Neural progenitor cell (in vitro differentiated cells): ENCODE measurements around the gene ZFPM1. TPM values are rescaled to one million over a fixed set of nuclear protein-coding genes. Genes with fewer than 3 reads are reported as not detected.

Experiments used
- DNase-seq: peaks from one replicate; pipeline ENCODE4 v3.0.0-alpha.2; 2016; ENCODE audit warnings: low spot score
- H2AFZ ChIP-seq: fragments of 200-600 bp; sonication (generic); replicated peaks from 2 replicates; pipeline ENCODE4 v1.6.1; 2016; ENCODE audit warnings: antibody characterized with exemption
- H3F3A ChIP-seq: fragments of 200-600 bp; sonication (generic); 2 replicates; pipeline ENCODE4 v1.6.1; 2016; ENCODE audit warnings: antibody characterized with exemption, low read depth
- H3K27ac ChIP-seq: fragments of 200-600 bp; sonication (generic); 2 replicates; pipeline ENCODE4 v1.5.1; 2016; ENCODE audit warnings: mild to moderate bottlenecking
- H3K27me3 ChIP-seq: fragments of 200-600 bp; sonication (generic); 2 replicates; pipeline ENCODE4 v1.6.1; 2016; ENCODE audit warnings: mild to moderate bottlenecking, moderate library complexity
- H3K36me3 ChIP-seq: fragments of 200-600 bp; sonication (generic); 2 replicates; pipeline ENCODE4 v1.5.1; 2016
- H3K4me1 ChIP-seq: fragments of 200-600 bp; sonication (generic); 2 replicates; pipeline ENCODE4 v1.6.1; 2016; ENCODE audit warnings: mixed run types
- H3K4me2 ChIP-seq: fragments of 200-600 bp; sonication (generic); 2 replicates; pipeline ENCODE4 v1.6.1; 2016
- H3K4me3 ChIP-seq: fragments of 200-600 bp; sonication (generic); 2 replicates; pipeline ENCODE4 v1.5.1; 2016
- H3K79me2 ChIP-seq: fragments of 200-600 bp; sonication (generic); 2 replicates; pipeline ENCODE4 v1.6.1; 2016; ENCODE audit warnings: low read depth
- H3K9ac ChIP-seq: fragments of 200-600 bp; sonication (generic); 2 replicates; pipeline ENCODE4 v1.6.1; 2016
- H3K9me3 ChIP-seq: fragments of 200-600 bp; sonication (generic); 2 replicates; pipeline ENCODE4 v1.5.1; 2016; ENCODE audit warnings: low read depth
- H4K20me1 ChIP-seq: fragments of 200-600 bp; sonication (generic); 2 replicates; pipeline ENCODE4 v1.6.1; 2016; ENCODE audit warnings: low read depth
- H3K27ac Mint-ChIP-seq: 3 replicates; pipeline ENCODE4 v1.8.0; 2021; ENCODE audit warnings: mixed read lengths
- H3K27me3 Mint-ChIP-seq: 2 replicates; pipeline ENCODE4 v1.8.0; 2022; ENCODE audit warnings: low read depth, mild to moderate bottlenecking, inconsistent platforms, moderate library complexity, mixed read lengths; ENCODE audit not compliant: insufficient read depth
- H3K36me3 Mint-ChIP-seq: 3 replicates; pipeline ENCODE4 v1.8.0; 2021; ENCODE audit warnings: mixed read lengths
- H3K4me1 Mint-ChIP-seq: 3 replicates; pipeline ENCODE4 v1.8.0; 2021; ENCODE audit warnings: mixed read lengths
- H3K4me3 Mint-ChIP-seq: 3 replicates; pipeline ENCODE4 v1.8.0; 2021; ENCODE audit warnings: mild to moderate bottlenecking, moderate library complexity, mixed read lengths
- H3K9me3 Mint-ChIP-seq: 3 replicates; pipeline ENCODE4 v1.8.0; 2020; ENCODE audit warnings: mixed read lengths
- CTCF ChIP-seq: fragments of 200-600 bp; sonication (generic); IDR thresholded peaks from 2 replicates; pipeline ENCODE4 v1.5.1; 2017; ENCODE audit warnings: antibody characterized with exemption, mild to moderate bottlenecking
- EZH2 ChIP-seq: fragments of 200-600 bp; sonication (generic); IDR thresholded peaks from 2 replicates; pipeline ENCODE4 v1.6.1; 2017; ENCODE audit warnings: antibody characterized with exemption, mild to moderate bottlenecking, moderate library complexity
- EZH2phosphoT487 ChIP-seq: fragments of 200-600 bp; sonication (generic); IDR thresholded peaks from 2 replicates; pipeline ENCODE4 v1.6.1; 2017; ENCODE audit warnings: antibody characterized with exemption
- total RNA-seq: library from RNA; depleted of rRNA; stranded (reverse); fragments of >200 nt; gene quantifications from 2 replicates; pipeline ENCODE4 v1.2.3, GENCODE V29; 2015; ENCODE audit warnings: low replicate concordance

The ZFPM1 gene
- total RNA-seq, 1 donor from 2014 or later = 0.36 TPM

GRCh38 chr16:88487124-88487432 is 34.0 kb downstream of the ZFPM1 start:
- no peak overlapping the region for H3K4me2 ChIP-seq
- no peak overlapping the region for H3K4me3 Mint-ChIP-seq
- peaks cover 3% of the 10 kb centered on the region for H3F3A ChIP-seq
- H3K27ac ChIP-seq = no peak overlapping the region
- H3K4me3 ChIP-seq = no peak overlapping the region
- H3K9me3 ChIP-seq = no peaks in the 10 kb centered on the region
- H2AFZ ChIP-seq = no peak overlapping the region
- no peaks in the 10 kb centered on the region for H3K9me3 Mint-ChIP-seq
- no peaks in the 10 kb centered on the region for H3K36me3 ChIP-seq
- peaks cover 2% of the 10 kb centered on the region for H3K27me3 Mint-ChIP-seq
- H3K79me2 ChIP-seq = no peaks in the 10 kb centered on the region
- DNase-seq = no peak
- no peaks in the 10 kb centered on the region for H3K27me3 ChIP-seq
- peaks cover 12% of the 10 kb centered on the region for H3K4me1 Mint-ChIP-seq
- no peak overlapping the region for H3K27ac Mint-ChIP-seq
- H3K4me1 ChIP-seq = peaks cover 10% of the 10 kb centered on the region
- no peak overlapping the region for H3K9ac ChIP-seq
- peaks cover 2% of the 10 kb centered on the region for H3K36me3 Mint-ChIP-seq
- TF ChIP-seq CTCF = no peak
- no peak for TF ChIP-seq EZH2
- no peak for TF ChIP-seq EZH2phosphoT487
- H4K20me1 ChIP-seq = peaks cover 13% of the 10 kb centered on the region

- H3K9ac ChIP-seq = no peak overlapping the region
- H3K9me3 Mint-ChIP-seq = no peaks in the 10 kb centered on the region
- no peak overlapping the region for H3K27ac Mint-ChIP-seq
- DNase-seq = no peak
- peaks cover 6% of the 10 kb centered on the region for H4K20me1 ChIP-seq
- no peaks in the 10 kb centered on the region for H3K79me2 ChIP-seq
- no peaks in the 10 kb centered on the region for H3K27me3 ChIP-seq
- TF ChIP-seq EZH2phosphoT487 (no peak), EZH2 (no peak), CTCF (no peak)
- H3K36me3 ChIP-seq = no peaks in the 10 kb centered on the region
- no peaks in the 10 kb centered on the region for H3K4me1 ChIP-seq
- peaks cover 2% of the 10 kb centered on the region for H3K36me3 Mint-ChIP-seq
- H3K27ac ChIP-seq = no peak overlapping the region
- no peak overlapping the region for H3K4me3 ChIP-seq
- H3K9me3 ChIP-seq = no peaks in the 10 kb centered on the region
- no peak overlapping the region for H3K4me3 Mint-ChIP-seq
- no peak overlapping the region for H3K4me2 ChIP-seq
- H2AFZ ChIP-seq = no peak overlapping the region
- H3K4me1 Mint-ChIP-seq = peaks cover 12% of the 10 kb centered on the region
- H3F3A ChIP-seq = peaks cover 3% of the 10 kb centered on the region
- peaks cover 2% of the 10 kb centered on the region for H3K27me3 Mint-ChIP-seq
These were observed 35.1 kb downstream of the ZFPM1 start for GRCh38 chr16:88487920-88488851.

GRCh38 chr16:88489163-88489741 is 36.2 kb downstream of the ZFPM1 start:
- Histone ChIP-seq H3F3A (no peaks in the 10 kb centered on the region), H3K27me3 (no peaks in the 10 kb centered on the region), H3K4me2 (no peak overlapping the region), H3K9me3 (no peaks in the 10 kb centered on the region), H3K36me3 (no peaks in the 10 kb centered on the region), H3K4me1 (no peaks in the 10 kb centered on the region), H3K9ac (no peak overlapping the region), H3K79me2 (no peaks in the 10 kb centered on the region), H2AFZ (no peak overlapping the region), H4K20me1 (no peaks in the 10 kb centered on the region), H3K27ac (no peak overlapping the region), H3K4me3 (no peak overlapping the region)
- DNase-seq = no peak
- Mint-ChIP-seq H3K36me3 (no peaks in the 10 kb centered on the region), H3K27me3 (peaks cover 2% of the 10 kb centered on the region), H3K27ac (no peak overlapping the region), H3K4me1 (peaks cover 3% of the 10 kb centered on the region), H3K9me3 (no peaks in the 10 kb centered on the region), H3K4me3 (no peak overlapping the region)
- TF ChIP-seq EZH2 (no peak), CTCF (no peak), EZH2phosphoT487 (no peak)
